Bronchial epithelial cell (primary cell): ENCODE data around the gene ACAD9. TPM values are rescaled to one million over a fixed set of nuclear protein-coding genes. Genes with fewer than 3 reads are reported as not detected.

Experiments used
- DNase-seq: peaks from one replicate; pipeline ENCODE4 v3.0.0-alpha.2; 2010; ENCODE audit warnings: low read depth
- FAIRE-seq: peaks from 2 replicates; lab custom pipeline; 2011; peaks lifted over from hg19 to GRCh38; lab: Jason Lieb, UNC
- H3K27me3 ChIP-seq: 2 replicates; pipeline ENCODE4 v1.5.1; 2011; ENCODE audit warnings: low read length; ENCODE audit not compliant: control insufficient read depth, insufficient read depth
- H3K36me3 ChIP-seq: 2 replicates; pipeline ENCODE4 v1.5.1; 2011; ENCODE audit warnings: low read length; ENCODE audit not compliant: control insufficient read depth, insufficient read depth
- H3K4me3 ChIP-seq: 2 replicates; pipeline ENCODE4 v1.5.1; 2011; ENCODE audit warnings: mild to moderate bottlenecking, low read depth, low read length, control low read depth
- CTCF ChIP-seq: IDR thresholded peaks from 2 replicates; pipeline ENCODE4 v1.5.1; 2011; ENCODE audit warnings: mild to moderate bottlenecking, moderate library complexity, low read length, control low read depth, inconsistent platforms; ENCODE audit not compliant: insufficient read depth, severe bottlenecking
- total RNA-seq: library from RNA; depleted of rRNA; stranded (reverse); fragments of >200 nt; gene quantifications from 2 replicates; pipeline ENCODE4 v1.2.1, GENCODE V29; 2014

Gene ACAD9
- total RNA-seq, 1 donor from 2014 or later, result 24.7 TPM

- Histone ChIP-seq H3K4me3 (no peak overlapping the region), H3K36me3 (peaks cover 9% of the 10 kb centered on the region), H3K27me3 (no peaks in the 10 kb centered on the region)
- DNase-seq, result no peak
- no peak for TF ChIP-seq CTCF
- no peak for FAIRE-seq
Measured at GRCh38 chr3:128881576-128881975, 2.2 kb downstream of the ACAD9 start.

GRCh38 chr3:128882719-128883118 is 3.3 kb downstream of the ACAD9 start:
- no peaks in the 10 kb centered on the region for H3K27me3 ChIP-seq
- no peak for TF ChIP-seq CTCF
- no peak overlapping the region for H3K4me3 ChIP-seq
- DNase-seq (no peak), FAIRE-seq (no peak)
- H3K36me3 ChIP-seq, result peaks cover 16% of the 10 kb centered on the region

- TF ChIP-seq CTCF, result no peak
- peaks cover 15% of the 10 kb centered on the region for H3K36me3 ChIP-seq
- no peak overlapping the region for H3K4me3 ChIP-seq
- DNase-seq (no peak), FAIRE-seq (no peak)
- no peaks in the 10 kb centered on the region for H3K27me3 ChIP-seq
Measured at GRCh38 chr3:128884992-128885391, 5.6 kb downstream of the ACAD9 start.

DNA sequence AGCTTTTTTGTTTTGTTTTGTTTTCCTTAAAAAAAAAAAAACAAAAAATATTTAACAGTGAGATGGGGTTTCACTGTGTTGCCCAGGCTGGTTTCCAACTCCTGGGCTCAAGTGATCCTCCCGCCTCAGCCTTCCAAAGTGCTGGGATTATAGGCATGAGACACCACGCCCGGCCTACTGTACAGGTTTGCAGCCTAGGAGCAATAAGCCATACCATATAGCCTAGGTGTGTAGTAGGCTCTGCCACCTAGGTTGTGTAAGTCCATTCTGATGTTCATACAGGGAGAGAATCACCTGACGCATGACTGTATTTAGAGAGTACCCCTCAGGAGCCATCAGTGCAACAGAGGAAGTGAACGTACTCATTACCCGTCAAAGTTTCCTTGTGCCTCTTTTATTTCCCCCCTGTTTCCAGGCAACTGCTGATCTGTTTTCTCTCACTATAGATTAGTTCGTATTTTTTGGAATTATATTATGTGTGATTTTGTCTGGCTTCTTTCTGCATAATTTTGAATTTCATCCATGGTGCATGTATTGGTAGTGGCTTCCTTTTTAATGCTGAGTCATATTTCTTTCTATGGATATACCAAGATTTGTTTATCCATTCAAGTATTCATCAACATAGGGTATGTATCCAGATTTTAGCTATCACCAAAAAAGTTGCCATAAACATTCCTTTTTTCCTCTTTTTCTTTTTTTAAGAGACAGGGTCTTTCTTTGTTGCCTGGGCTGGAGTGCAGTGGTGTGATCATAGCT is 9.9 kb downstream of the ACAD9 start:
- Histone ChIP-seq H3K36me3 (peaks cover 11% of the 10 kb centered on the region), H3K27me3 (no peaks in the 10 kb centered on the region), H3K4me3 (no peak overlapping the region)
- TF ChIP-seq CTCF, result no peak
- FAIRE-seq (no peak), DNase-seq (no peak)

DNA sequence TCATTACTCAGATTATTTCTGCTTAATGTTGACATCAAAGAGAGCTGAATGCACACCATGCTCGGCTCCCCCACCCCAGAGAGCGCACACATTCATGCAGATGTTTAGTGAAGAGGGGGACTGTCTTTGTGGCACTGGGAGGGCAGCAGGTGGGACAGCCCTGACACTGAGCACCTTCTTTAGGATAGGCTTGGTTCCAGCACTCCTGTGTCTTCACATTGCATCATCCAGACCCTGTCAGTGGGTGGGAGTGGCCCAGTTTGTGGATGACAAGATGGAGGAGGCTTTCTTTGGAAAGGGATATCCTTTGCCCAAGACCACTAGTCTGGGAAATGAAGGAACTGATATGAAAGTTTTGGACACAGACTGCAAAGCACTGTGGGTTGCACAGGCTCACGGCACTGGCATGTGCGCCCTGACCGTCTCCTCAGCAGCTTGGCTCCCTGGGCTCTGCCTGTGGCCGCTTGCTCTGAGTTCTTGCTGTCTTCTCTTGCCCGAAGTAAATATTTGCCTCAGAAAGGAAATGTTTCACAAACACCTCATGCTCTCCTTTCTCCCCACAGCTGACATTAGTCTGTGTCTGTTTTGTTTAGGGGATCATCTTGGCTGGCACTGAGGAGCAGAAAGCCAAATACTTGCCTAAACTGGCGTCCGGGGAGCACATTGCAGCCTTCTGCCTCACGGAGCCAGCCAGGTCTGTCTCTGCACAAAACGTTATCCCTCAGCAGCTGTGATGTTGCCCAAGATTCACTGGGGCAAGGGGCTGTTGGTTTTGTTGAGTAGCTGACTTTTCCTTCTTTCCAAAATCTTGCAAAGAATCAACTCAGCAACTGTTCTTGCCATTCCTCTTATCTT is 16.6 kb downstream of the ACAD9 start:
- no peak for FAIRE-seq

More for the DNA sequence above, 16.6 kb downstream of the ACAD9 start:
- DNase-seq, result no peak
- no peaks in the 10 kb centered on the region for H3K27me3 ChIP-seq
- H3K36me3 ChIP-seq, result peaks cover 31% of the 10 kb centered on the region
- no peak for TF ChIP-seq CTCF
- H3K4me3 ChIP-seq, result no peak overlapping the region
